Gastroesophageal sphincter (tissue), 3 donors: ENCODE results near the gene CPA2.

Experiments
- EP300 ChIP-seq: sonication (generic); formaldehyde crosslinking; IDR thresholded peaks from one replicate; pipeline ENCODE4 v1.6.1; 2017; ENCODE audit warnings: antibody characterized with exemption, mild to moderate bottlenecking
- POLR2A ChIP-seq, 2 donors: fragments of 450-650 bp; IDR thresholded peaks; one replicate each; pipeline ENCODE4 v1.6.1; 2017; ENCODE audit warnings: antibody characterized with exemption in 2 of 2, mild to moderate bottlenecking in 2 of 2, moderate library complexity in 1 of 2
- POLR2AphosphoS5 ChIP-seq: sonication (generic); formaldehyde crosslinking; IDR thresholded peaks from one replicate; pipeline ENCODE4 v1.6.1; 2017; ENCODE audit warnings: antibody characterized with exemption
- TF ChIP-seq, protein P1 (sequence below), 4 experiments: fragments of 200-600 bp in 2 of 4; fragments of 450-650 bp in 2 of 4; sonication (generic) in 1 of 4; IDR thresholded peaks; one replicate each; pipeline ENCODE4 v1.5.1; 2017 to 2019; ENCODE audit warnings: antibody characterized with exemption in 4 of 4, mild to moderate bottlenecking in 2 of 4, moderate library complexity in 2 of 4

DNA sequence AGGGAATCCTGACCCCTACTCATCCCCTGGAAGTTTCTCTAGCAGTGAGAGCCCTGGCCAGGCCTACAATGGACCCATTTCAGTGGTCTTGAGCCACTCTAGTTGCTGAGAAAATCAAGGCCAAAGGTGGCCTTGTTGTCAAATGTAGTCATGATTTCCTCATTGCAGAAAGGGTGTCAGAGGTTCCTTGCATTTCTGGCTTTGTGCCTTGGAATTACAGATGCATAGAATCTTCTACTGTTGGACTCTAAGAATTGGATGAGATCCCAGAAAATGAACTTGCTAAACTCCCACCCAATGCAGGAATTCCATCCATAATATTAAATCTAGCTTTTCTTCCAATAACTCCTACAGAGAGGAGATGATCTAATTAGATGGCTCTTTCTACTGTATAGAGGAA lies 12.2 kb downstream of the CPA2 start:
- TF ChIP-seq, protein P1, sequence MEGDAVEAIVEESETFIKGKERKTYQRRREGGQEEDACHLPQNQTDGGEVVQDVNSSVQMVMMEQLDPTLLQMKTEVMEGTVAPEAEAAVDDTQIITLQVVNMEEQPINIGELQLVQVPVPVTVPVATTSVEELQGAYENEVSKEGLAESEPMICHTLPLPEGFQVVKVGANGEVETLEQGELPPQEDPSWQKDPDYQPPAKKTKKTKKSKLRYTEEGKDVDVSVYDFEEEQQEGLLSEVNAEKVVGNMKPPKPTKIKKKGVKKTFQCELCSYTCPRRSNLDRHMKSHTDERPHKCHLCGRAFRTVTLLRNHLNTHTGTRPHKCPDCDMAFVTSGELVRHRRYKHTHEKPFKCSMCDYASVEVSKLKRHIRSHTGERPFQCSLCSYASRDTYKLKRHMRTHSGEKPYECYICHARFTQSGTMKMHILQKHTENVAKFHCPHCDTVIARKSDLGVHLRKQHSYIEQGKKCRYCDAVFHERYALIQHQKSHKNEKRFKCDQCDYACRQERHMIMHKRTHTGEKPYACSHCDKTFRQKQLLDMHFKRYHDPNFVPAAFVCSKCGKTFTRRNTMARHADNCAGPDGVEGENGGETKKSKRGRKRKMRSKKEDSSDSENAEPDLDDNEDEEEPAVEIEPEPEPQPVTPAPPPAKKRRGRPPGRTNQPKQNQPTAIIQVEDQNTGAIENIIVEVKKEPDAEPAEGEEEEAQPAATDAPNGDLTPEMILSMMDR (IDR thresholded peaks at IDR 0.05) = no peak
- TF ChIP-seq POLR2AphosphoS5 (no peak), POLR2A (IDR thresholded peaks at IDR 0.05) (no peak), EP300 (no peak)
